Activated CD4-positive, alpha-beta T cell treated with anti-CD3 and anti-CD28 coated beads for 36 hours (primary cell): ENCODE data around the gene NHS. TPM values are rescaled to one million over a fixed set of nuclear protein-coding genes. Genes with fewer than 3 reads are reported as not detected.
A peak's percentile ranks its signal among the peaks of the same experiment; 100 is the strongest.

Experiments used
- ATAC-seq: fragments of 200-7000 bp; cut with Tn5 transposase; one replicate; pipeline ENCODE4 v1.10.0; 2021; ENCODE audit warnings: mild to moderate bottlenecking, moderate library complexity
- CTCF ChIA-PET: fragments of 350-600 bp; sonication (Branson Sonifier 250); formaldehyde crosslinking; loops from one replicate; lab custom pipeline; 2021; ENCODE audit warnings: antibody characterized with exemption; lab: Charles Lee
- POLR2A ChIA-PET: fragments of 350-600 bp; sonication (Branson Sonifier 250); formaldehyde crosslinking; loops from one replicate; lab custom pipeline; 2021; ENCODE audit warnings: antibody characterized with exemption, inconsistent platforms; lab: Charles Lee
- DNase-seq: peaks from one replicate; pipeline ENCODE4 v3.0.0-alpha.2; 2020
- H3K27ac Mint-ChIP-seq: one replicate; pipeline ENCODE4 v1.8.0; 2021; ENCODE audit warnings: mixed read lengths
- H3K27me3 Mint-ChIP-seq: one replicate; pipeline ENCODE4 v1.8.0; 2021; ENCODE audit warnings: mixed read lengths
- H3K36me3 Mint-ChIP-seq: one replicate; pipeline ENCODE4 v1.8.0; 2021; ENCODE audit warnings: low read depth, mixed read lengths
- H3K4me1 Mint-ChIP-seq: one replicate; pipeline ENCODE4 v1.8.0; 2021; ENCODE audit warnings: mixed read lengths
- H3K4me3 Mint-ChIP-seq: one replicate; pipeline ENCODE4 v1.8.0; 2021; ENCODE audit warnings: mild to moderate bottlenecking, moderate library complexity, mixed read lengths
- H3K9me3 Mint-ChIP-seq: one replicate; pipeline ENCODE4 v1.8.0; 2021; ENCODE audit warnings: low read depth, mixed read lengths
- intact Hi-C, 2 experiments: fragments of 100-400 bp; cut with DNase I in 1 of 2; cut with micrococcal nuclease in 1 of 2; formaldehyde crosslinking; loops; one replicate each; pipeline versions ENCODE4 v1.14.2 to v1.15.1; 2022 to 2024; cut with DNase I, micrococcal nuclease
- total RNA-seq, 2 experiments: library from RNA; stranded (reverse); gene quantifications; one replicate each; pipeline ENCODE4 v1.2.3, GENCODE V29; 2021

NHS gene
- total RNA-seq, 2 experiments from 2014 or later, result 6.7 to 10.2 TPM

GRCh38 chrX:17375637-17376430, 834 bp downstream of the NHS start:
- H3K27me3 Mint-ChIP-seq, result peaks cover 34% of the 10 kb centered on the region
- H3K4me3 Mint-ChIP-seq, result peak overlapping the region; percentile 43
- H3K4me1 Mint-ChIP-seq, result peaks cover 13% of the 10 kb centered on the region
- ATAC-seq (no peak), DNase-seq (peak; percentile 12)
- CTCF ChIA-PET, result interaction anchor here (0.6 kb wide), 1 partner anchor 215 kb away, joined by 4 read pairs; no protein-coding TSS in a partner anchor
- H3K9me3 Mint-ChIP-seq, result no peaks in the 10 kb centered on the region
- no peaks in the 10 kb centered on the region for H3K36me3 Mint-ChIP-seq
- intact Hi-C loops, result loop anchor here (2.0 to 10.0 kb wide), 7 partner anchors 36 to 309 kb away; no protein-coding TSS in a partner anchor
- POLR2A ChIA-PET, result no interaction called here
- H3K27ac Mint-ChIP-seq, result no peak overlapping the region

GRCh38 chrX:17376431-17377077, 1.6 kb downstream of the NHS start:
- peak; percentile 50 for DNase-seq
- ATAC-seq, result no peak
- Mint-ChIP-seq H3K9me3 (no peaks in the 10 kb centered on the region), H3K36me3 (no peaks in the 10 kb centered on the region), H3K4me3 (peak overlapping the region; percentile 43), H3K4me1 (peaks cover 13% of the 10 kb centered on the region), H3K27ac (no peak overlapping the region), H3K27me3 (peaks cover 35% of the 10 kb centered on the region)
- intact Hi-C loops, result loop anchor here (2.0 to 10.0 kb wide), 7 partner anchors 36 to 308 kb away; no protein-coding TSS in a partner anchor
- ChIA-PET POLR2A (no interaction called here), CTCF (interaction anchor here (0.6 kb wide), 1 partner anchor 214 kb away, joined by 4 read pairs; no protein-coding TSS in a partner anchor)

GRCh38 chrX:17377091-17377717, 2.2 kb downstream of the NHS start:
- no peaks in the 10 kb centered on the region for H3K36me3 Mint-ChIP-seq
- H3K4me3 Mint-ChIP-seq, result peak overlapping the region; percentile 43
- H3K4me1 Mint-ChIP-seq, result peaks cover 13% of the 10 kb centered on the region
- ATAC-seq (peak; percentile 74), DNase-seq (peak; percentile 70)
- CTCF ChIA-PET, result no interaction called here
- H3K27ac Mint-ChIP-seq, result peak overlapping the region; percentile 37
- peaks cover 35% of the 10 kb centered on the region for H3K27me3 Mint-ChIP-seq
- POLR2A ChIA-PET, result interaction anchor here (0.6 kb wide), 1 partner anchor 166 kb away, joined by 4 read pairs; no protein-coding TSS in a partner anchor
- intact Hi-C loops, result loop anchor here (2.0 to 10.0 kb wide), 7 partner anchors 35 to 308 kb away; no protein-coding TSS in a partner anchor
- no peaks in the 10 kb centered on the region for H3K9me3 Mint-ChIP-seq

DNA sequence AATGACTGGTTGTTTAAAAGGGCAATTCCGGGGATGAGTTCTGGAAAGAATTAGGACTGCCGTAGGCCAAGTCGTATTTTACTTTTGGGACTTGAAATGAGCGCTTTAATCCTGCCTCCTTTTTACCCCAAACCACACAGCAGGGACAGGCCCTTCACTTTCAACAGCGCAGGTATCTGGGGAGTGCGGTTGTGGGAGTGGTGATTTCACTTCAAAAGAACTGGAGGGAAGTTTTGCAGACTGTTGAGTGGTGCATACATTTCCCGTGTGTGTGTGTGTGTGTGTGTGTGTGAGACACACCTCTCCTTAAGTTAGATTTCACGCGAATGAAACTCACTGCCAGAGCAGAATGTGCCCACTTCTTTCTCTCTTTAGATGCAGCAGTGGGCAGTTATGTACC, 2.8 kb downstream of the NHS start:
- peak; percentile 84 for ATAC-seq
- DNase-seq, result peak; percentile 70
- POLR2A ChIA-PET, result interaction anchor here (0.6 kb wide), 1 partner anchor 167 kb away, joined by 4 read pairs; no protein-coding TSS in a partner anchor
- CTCF ChIA-PET, result no interaction called here
- Mint-ChIP-seq H3K4me3 (peak overlapping the region; percentile 43), H3K27me3 (peaks cover 35% of the 10 kb centered on the region), H3K9me3 (no peaks in the 10 kb centered on the region), H3K4me1 (peaks cover 13% of the 10 kb centered on the region), H3K36me3 (no peaks in the 10 kb centered on the region), H3K27ac (peak overlapping the region; percentile 25)
- intact Hi-C loops, result loop anchor here (2.0 to 10.0 kb wide), 7 partner anchors 35 to 307 kb away; no protein-coding TSS in a partner anchor

GRCh38 chrX:17380221-17380620, 5.2 kb downstream of the NHS start:
- no peak overlapping the region for H3K4me3 Mint-ChIP-seq
- intact Hi-C loops, result no loop called here
- DNase-seq (no peak), ATAC-seq (no peak)
- no peak overlapping the region for H3K27ac Mint-ChIP-seq
- ChIA-PET POLR2A (no interaction called here), CTCF (no interaction called here)
- H3K27me3 Mint-ChIP-seq, result peaks cover 28% of the 10 kb centered on the region
- no peaks in the 10 kb centered on the region for H3K36me3 Mint-ChIP-seq
- peaks cover 2% of the 10 kb centered on the region for H3K9me3 Mint-ChIP-seq
- peaks cover 13% of the 10 kb centered on the region for H3K4me1 Mint-ChIP-seq

DNA sequence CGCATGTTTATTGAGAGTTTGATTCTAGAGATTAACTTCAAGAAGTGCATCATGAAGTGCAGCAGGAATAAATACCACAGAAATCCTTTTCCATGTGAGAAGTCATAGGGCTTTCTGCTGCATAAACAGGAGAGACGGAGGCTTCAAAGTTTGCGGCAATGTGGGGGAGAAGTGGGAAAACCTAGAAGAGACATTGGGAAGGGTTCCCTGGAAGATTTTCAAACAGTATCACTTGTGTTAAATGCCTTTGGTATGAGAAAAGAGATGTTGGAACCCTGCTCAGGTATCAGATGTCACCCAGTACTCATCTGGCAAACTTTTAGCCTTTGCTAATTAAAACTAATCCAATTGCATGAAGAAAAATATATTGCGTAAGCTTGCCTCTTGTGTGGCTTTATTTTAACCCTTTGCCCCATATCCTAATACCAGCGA, 15.4 kb downstream of the NHS start:
- no peak for DNase-seq
- no peak for ATAC-seq
- ChIA-PET CTCF (no interaction called here), POLR2A (no interaction called here)
- Mint-ChIP-seq H3K4me1 (no peaks in the 10 kb centered on the region), H3K9me3 (no peaks in the 10 kb centered on the region), H3K27ac (no peak overlapping the region), H3K36me3 (no peaks in the 10 kb centered on the region), H3K27me3 (peaks cover 6% of the 10 kb centered on the region), H3K4me3 (no peak overlapping the region)
- intact Hi-C loops, result no loop called here

DNA sequence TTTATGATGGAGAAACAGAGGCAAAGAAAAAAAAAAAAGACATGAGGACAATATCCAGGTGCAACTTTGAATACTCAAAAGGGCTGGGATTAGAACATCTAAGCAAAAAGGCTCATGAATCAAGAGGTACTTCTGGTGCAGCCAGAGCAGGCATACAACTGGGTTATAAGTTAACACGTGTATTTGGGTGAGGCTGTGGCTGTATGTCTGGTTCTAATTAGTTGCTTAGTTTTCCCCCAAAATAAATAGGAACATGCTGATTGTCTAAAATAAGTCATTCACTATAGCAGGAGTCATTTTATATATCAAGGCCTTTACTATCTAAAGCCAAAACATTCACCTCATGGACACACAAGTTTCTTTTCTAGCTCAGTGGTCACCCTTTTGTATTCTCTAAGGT, 20.2 kb downstream of the NHS start:
- no peaks in the 10 kb centered on the region for H3K36me3 Mint-ChIP-seq
- peaks cover 3% of the 10 kb centered on the region for H3K9me3 Mint-ChIP-seq
- H3K27me3 Mint-ChIP-seq, result peaks cover 4% of the 10 kb centered on the region
- ChIA-PET CTCF (no interaction called here), POLR2A (no interaction called here)
- H3K4me1 Mint-ChIP-seq, result no peaks in the 10 kb centered on the region
- intact Hi-C loops, result no loop called here
- no peak overlapping the region for H3K27ac Mint-ChIP-seq
- DNase-seq (no peak), ATAC-seq (no peak)
- H3K4me3 Mint-ChIP-seq, result no peak overlapping the region

GRCh38 chrX:17397074-17397473, 22.1 kb downstream of the NHS start:
- ChIA-PET POLR2A (interaction anchor here (0.7 kb wide), 1 partner anchor 395 kb away, joined by 6 read pairs; no protein-coding TSS in a partner anchor), CTCF (no interaction called here)
- H3K4me3 Mint-ChIP-seq, result no peak overlapping the region
- no peak for DNase-seq
- H3K27me3 Mint-ChIP-seq, result peaks cover 6% of the 10 kb centered on the region
- no peak overlapping the region for H3K27ac Mint-ChIP-seq
- intact Hi-C loops, result no loop called here
- H3K4me1 Mint-ChIP-seq, result no peaks in the 10 kb centered on the region
- H3K36me3 Mint-ChIP-seq, result no peaks in the 10 kb centered on the region
- ATAC-seq, result no peak
- H3K9me3 Mint-ChIP-seq, result peaks cover 3% of the 10 kb centered on the region

- POLR2A ChIA-PET, result no interaction called here
- no peak overlapping the region for H3K27ac Mint-ChIP-seq
- ATAC-seq, result no peak
- no peak overlapping the region for H3K4me3 Mint-ChIP-seq
- intact Hi-C loops, result no loop called here
- H3K4me1 Mint-ChIP-seq, result no peaks in the 10 kb centered on the region
- DNase-seq, result no peak
- H3K36me3 Mint-ChIP-seq, result no peaks in the 10 kb centered on the region
- CTCF ChIA-PET, result no interaction called here
- peaks cover 5% of the 10 kb centered on the region for H3K27me3 Mint-ChIP-seq
- H3K9me3 Mint-ChIP-seq, result peaks cover 3% of the 10 kb centered on the region
Observed at GRCh38 chrX:17403189-17403691, 28.2 kb downstream of the NHS start.

- intact Hi-C loops, result no loop called here
- no peak overlapping the region for H3K27ac Mint-ChIP-seq
- ChIA-PET CTCF (no interaction called here), POLR2A (no interaction called here)
- no peaks in the 10 kb centered on the region for H3K9me3 Mint-ChIP-seq
- ATAC-seq, result no peak
- H3K27me3 Mint-ChIP-seq, result peaks cover 3% of the 10 kb centered on the region
- no peak overlapping the region for H3K4me3 Mint-ChIP-seq
- no peak for DNase-seq
- no peaks in the 10 kb centered on the region for H3K4me1 Mint-ChIP-seq
- H3K36me3 Mint-ChIP-seq, result no peaks in the 10 kb centered on the region
Observed at GRCh38 chrX:17403972-17404371, 29.0 kb downstream of the NHS start.
